T follicular helper cell (primary cell): Measurements from ENCODE around the gene HCST.
"Not testable (repeated sequence)": the region's sequence is repeated elsewhere in the genome, so short reads cannot be mapped to it uniquely, and the experiment has no call there.

Source experiments
- DNase-seq: peaks from one replicate; pipeline ENCODE4 v3.0.0-alpha.2; 2020; ENCODE audit warnings: low read depth
- total RNA-seq, 2 experiments: gene quantifications; one replicate each; lab custom pipeline; 2026; lab: John Stamatoyannopoulos, UW

Gene HCST
- 6.6 to 18.4 reads per million in 2 experiments for total RNA-seq

GRCh38 chr19:35901854-35902661 is at the start of gene HCST:
Gene HCST, plus strand, starts transcription at chr19:35902529. Its CDS starts 65 bp downstream, at chr19:35902594.
- peak; percentile 47 for DNase-seq

GRCh38 chr19:35853038-35853756 is 49.1 kb upstream of the HCST start:
- no peak for DNase-seq

GRCh38 chr19:35856546-35857149 is 45.7 kb upstream of the HCST start, which contains the start of gene KIRREL2:
Gene KIRREL2, plus strand, starts transcription at chr19:35856911. Its CDS starts 209 bp downstream, at chr19:35857120.
- no peak for DNase-seq

- DNase-seq, result no peak
Observed at GRCh38 chr19:35858311-35858710, 44.0 kb upstream of the HCST start.

GRCh38 chr19:35859414-35859813 is 42.9 kb upstream of the HCST start:
- no peak for DNase-seq

GRCh38 chr19:35860436-35860817 is 41.9 kb upstream of the HCST start:
- DNase-seq, result no peak

GRCh38 chr19:35860818-35861639 is 41.3 kb upstream of the HCST start:
- no peak for DNase-seq

- DNase-seq, result no peak
Observed at GRCh38 chr19:35861640-35862160, 40.6 kb upstream of the HCST start.

- DNase-seq, result no peak
Observed at GRCh38 chr19:35862528-35862927, 39.8 kb upstream of the HCST start.

GRCh38 chr19:35863018-35863417 is 39.3 kb upstream of the HCST start:
- DNase-seq, result no peak

GRCh38 chr19:35868172-35868822 is 34.0 kb upstream of the HCST start, which contains the start of gene APLP1:
Gene APLP1, plus strand, starts transcription at chr19:35868574. Its CDS starts 63 bp downstream, at chr19:35868637.
- DNase-seq, result peak; percentile 37

- DNase-seq, result no peak
Observed at GRCh38 chr19:35868823-35869326, 33.5 kb upstream of the HCST start.

GRCh38 chr19:35869327-35870123 is 32.8 kb upstream of the HCST start:
- peak; percentile 72 for DNase-seq

- not testable (repeated sequence) for DNase-seq
Observed at GRCh38 chr19:35870124-35870736, 32.1 kb upstream of the HCST start.

GRCh38 chr19:35870798-35871197 is 31.5 kb upstream of the HCST start:
- DNase-seq, result no peak

GRCh38 chr19:35871611-35872010 is 30.7 kb upstream of the HCST start:
- no peak for DNase-seq

GRCh38 chr19:35872180-35872579 is 30.1 kb upstream of the HCST start:
- DNase-seq, result no peak

- no peak for DNase-seq
Observed at GRCh38 chr19:35874392-35874930, 27.9 kb upstream of the HCST start.

- DNase-seq, result no peak
Observed at GRCh38 chr19:35879068-35879467, 23.3 kb upstream of the HCST start.
